ENCODE results near the gene MCF2L2.
"Not testable (repeated sequence)": the region's sequence is repeated elsewhere in the genome, so short reads cannot be mapped to it uniquely, and the experiment has no call there.

DNA sequence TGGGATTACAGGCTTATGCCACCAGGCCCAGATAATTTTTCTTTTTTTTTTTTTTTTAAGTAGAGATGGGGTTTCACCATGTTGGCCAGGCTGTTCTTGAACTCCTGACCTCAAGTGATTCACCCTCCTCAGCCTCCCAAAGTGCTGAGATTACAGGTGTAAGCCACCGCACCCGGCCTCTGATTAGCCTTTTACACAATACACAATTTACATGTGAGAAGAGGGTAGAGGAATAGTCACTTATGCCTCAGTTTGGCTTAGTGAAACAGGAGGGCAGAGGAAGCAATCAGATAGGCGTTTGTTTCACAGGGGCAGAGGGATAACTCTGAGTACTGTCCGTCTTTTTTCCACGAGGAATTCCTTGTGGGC, 56.8 kb downstream of the MCF2L2 start:
- TF ChIP-seq CREB1 (IDR thresholded peaks at IDR 0.05); CREB1 (CRISPR knock-in tag; IDR thresholded peaks at IDR 0.05); GABPB1 (CRISPR knock-in tag; IDR thresholded peaks at IDR 0.05); TAF1 (CRISPR knock-in tag; IDR thresholded peaks at IDR 0.05); KAT8 (CRISPR knock-in tag; IDR thresholded peaks at IDR 0.05); GABPA (IDR thresholded peaks at IDR 0.05; ENCODE audit: low read depth, low read length); GABPA (CRISPR knock-in tag; IDR thresholded peaks at IDR 0.05; ENCODE audit: low read depth): not testable (repeated sequence)
- TF ChIP-seq, protein P1, sequence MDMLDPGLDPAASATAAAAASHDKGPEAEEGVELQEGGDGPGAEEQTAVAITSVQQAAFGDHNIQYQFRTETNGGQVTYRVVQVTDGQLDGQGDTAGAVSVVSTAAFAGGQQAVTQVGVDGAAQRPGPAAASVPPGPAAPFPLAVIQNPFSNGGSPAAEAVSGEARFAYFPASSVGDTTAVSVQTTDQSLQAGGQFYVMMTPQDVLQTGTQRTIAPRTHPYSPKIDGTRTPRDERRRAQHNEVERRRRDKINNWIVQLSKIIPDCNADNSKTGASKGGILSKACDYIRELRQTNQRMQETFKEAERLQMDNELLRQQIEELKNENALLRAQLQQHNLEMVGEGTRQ (IDR thresholded peaks at IDR 0.05; ENCODE audit: low read depth, low read length) = not testable (repeated sequence)
- TF ChIP-seq, protein P1 (CRISPR knock-in tag; IDR thresholded peaks at IDR 0.05; ENCODE audit: borderline replicate concordance) = not testable (repeated sequence)
- TF ChIP-seq, protein P2, sequence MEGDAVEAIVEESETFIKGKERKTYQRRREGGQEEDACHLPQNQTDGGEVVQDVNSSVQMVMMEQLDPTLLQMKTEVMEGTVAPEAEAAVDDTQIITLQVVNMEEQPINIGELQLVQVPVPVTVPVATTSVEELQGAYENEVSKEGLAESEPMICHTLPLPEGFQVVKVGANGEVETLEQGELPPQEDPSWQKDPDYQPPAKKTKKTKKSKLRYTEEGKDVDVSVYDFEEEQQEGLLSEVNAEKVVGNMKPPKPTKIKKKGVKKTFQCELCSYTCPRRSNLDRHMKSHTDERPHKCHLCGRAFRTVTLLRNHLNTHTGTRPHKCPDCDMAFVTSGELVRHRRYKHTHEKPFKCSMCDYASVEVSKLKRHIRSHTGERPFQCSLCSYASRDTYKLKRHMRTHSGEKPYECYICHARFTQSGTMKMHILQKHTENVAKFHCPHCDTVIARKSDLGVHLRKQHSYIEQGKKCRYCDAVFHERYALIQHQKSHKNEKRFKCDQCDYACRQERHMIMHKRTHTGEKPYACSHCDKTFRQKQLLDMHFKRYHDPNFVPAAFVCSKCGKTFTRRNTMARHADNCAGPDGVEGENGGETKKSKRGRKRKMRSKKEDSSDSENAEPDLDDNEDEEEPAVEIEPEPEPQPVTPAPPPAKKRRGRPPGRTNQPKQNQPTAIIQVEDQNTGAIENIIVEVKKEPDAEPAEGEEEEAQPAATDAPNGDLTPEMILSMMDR (CRISPR knock-in tag; IDR thresholded peaks at IDR 0.05) = not testable (repeated sequence)
- TF ChIP-seq, protein P3, sequence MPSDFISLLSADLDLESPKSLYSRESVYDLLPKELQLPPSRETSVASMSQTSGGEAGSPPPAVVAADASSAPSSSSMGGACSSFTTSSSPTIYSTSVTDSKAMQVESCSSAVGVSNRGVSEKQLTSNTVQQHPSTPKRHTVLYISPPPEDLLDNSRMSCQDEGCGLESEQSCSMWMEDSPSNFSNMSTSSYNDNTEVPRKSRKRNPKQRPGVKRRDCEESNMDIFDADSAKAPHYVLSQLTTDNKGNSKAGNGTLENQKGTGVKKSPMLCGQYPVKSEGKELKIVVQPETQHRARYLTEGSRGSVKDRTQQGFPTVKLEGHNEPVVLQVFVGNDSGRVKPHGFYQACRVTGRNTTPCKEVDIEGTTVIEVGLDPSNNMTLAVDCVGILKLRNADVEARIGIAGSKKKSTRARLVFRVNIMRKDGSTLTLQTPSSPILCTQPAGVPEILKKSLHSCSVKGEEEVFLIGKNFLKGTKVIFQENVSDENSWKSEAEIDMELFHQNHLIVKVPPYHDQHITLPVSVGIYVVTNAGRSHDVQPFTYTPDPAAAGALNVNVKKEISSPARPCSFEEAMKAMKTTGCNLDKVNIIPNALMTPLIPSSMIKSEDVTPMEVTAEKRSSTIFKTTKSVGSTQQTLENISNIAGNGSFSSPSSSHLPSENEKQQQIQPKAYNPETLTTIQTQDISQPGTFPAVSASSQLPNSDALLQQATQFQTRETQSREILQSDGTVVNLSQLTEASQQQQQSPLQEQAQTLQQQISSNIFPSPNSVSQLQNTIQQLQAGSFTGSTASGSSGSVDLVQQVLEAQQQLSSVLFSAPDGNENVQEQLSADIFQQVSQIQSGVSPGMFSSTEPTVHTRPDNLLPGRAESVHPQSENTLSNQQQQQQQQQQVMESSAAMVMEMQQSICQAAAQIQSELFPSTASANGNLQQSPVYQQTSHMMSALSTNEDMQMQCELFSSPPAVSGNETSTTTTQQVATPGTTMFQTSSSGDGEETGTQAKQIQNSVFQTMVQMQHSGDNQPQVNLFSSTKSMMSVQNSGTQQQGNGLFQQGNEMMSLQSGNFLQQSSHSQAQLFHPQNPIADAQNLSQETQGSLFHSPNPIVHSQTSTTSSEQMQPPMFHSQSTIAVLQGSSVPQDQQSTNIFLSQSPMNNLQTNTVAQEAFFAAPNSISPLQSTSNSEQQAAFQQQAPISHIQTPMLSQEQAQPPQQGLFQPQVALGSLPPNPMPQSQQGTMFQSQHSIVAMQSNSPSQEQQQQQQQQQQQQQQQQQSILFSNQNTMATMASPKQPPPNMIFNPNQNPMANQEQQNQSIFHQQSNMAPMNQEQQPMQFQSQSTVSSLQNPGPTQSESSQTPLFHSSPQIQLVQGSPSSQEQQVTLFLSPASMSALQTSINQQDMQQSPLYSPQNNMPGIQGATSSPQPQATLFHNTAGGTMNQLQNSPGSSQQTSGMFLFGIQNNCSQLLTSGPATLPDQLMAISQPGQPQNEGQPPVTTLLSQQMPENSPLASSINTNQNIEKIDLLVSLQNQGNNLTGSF (CRISPR knock-in tag; IDR thresholded peaks at IDR 0.05) = not testable (repeated sequence)
- TF ChIP-seq, protein P4, sequence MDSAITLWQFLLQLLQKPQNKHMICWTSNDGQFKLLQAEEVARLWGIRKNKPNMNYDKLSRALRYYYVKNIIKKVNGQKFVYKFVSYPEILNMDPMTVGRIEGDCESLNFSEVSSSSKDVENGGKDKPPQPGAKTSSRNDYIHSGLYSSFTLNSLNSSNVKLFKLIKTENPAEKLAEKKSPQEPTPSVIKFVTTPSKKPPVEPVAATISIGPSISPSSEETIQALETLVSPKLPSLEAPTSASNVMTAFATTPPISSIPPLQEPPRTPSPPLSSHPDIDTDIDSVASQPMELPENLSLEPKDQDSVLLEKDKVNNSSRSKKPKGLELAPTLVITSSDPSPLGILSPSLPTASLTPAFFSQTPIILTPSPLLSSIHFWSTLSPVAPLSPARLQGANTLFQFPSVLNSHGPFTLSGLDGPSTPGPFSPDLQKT (CRISPR knock-in tag; IDR thresholded peaks at IDR 0.05; ENCODE audit: borderline replicate concordance) = not testable (repeated sequence)
- TF ChIP-seq, protein P5, sequence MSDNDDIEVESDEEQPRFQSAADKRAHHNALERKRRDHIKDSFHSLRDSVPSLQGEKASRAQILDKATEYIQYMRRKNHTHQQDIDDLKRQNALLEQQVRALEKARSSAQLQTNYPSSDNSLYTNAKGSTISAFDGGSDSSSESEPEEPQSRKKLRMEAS (IDR thresholded peaks at IDR 0.05) = not testable (repeated sequence)

All from HepG2 (cell line).